HG02623 (cell line): Measurements from ENCODE around the gene FAM20B.

Source experiments
- ATAC-seq: cut with Tn5 transposase; IDR thresholded peaks from one replicate; pipeline ENCODE4 v1.9.1; 2021; ENCODE audit warnings: moderate library complexity; ENCODE audit not compliant: unreplicated experiment

The FAM20B gene

DNA sequence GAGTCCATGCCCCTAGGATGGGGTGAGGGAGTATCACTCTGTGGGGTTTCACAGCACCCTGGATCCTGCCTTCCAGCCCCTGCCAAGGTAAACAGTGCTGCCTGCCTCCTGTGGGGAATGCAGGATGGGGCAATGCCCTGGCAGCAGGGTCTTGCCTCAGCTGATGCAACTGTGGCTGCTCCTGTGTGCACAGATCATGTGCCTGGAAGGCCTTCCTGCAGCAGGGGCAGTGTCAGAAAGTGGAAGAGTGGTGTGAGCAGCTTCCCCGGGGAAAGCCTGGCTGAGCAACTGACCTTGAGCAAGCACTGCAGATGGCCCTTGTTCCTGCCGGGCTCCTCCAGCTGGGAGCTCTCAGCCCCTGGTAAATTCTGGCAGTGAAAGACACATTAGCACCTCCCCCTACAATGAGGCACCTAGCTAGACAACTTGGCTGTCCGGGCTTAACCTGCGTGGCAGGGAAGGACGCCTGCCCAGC, 66.0 kb downstream of the FAM20B start:
- ATAC-seq = no peak

- ATAC-seq = no peak
Measured at GRCh38 chr1:179092896-179093461, 67.3 kb downstream of the FAM20B start.

- ATAC-seq = no peak
Measured at GRCh38 chr1:179094818-179095217, 69.1 kb downstream of the FAM20B start.

- ATAC-seq = no peak
Measured at GRCh38 chr1:179095377-179095776, 69.7 kb downstream of the FAM20B start.

- ATAC-seq = no peak
Measured at GRCh38 chr1:179095924-179096323, 70.2 kb downstream of the FAM20B start.

- no peak for ATAC-seq
Measured at GRCh38 chr1:179099891-179100290, 74.2 kb downstream of the FAM20B start.

GRCh38 chr1:179101566-179101965, 75.9 kb downstream of the FAM20B start:
- no peak for ATAC-seq

DNA sequence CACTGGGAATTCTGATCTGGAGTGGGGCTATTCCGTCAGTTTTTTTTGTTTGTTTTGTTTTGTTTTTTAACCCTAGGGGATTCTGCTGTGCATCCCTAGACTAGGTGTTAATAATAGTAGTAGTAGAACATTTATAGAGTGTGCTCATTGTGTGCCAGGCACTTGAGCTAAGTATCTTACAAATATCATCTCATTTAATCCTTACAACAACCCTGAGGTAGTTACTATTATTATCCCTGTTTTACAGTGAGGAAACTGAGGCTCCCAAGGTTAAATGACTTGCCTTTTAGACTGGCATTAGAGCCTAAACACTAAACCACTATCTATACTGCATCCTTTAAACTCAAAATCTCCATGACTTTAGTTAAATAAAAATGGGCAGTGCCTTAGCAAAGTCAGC, 78.3 kb downstream of the FAM20B start:
- no peak for ATAC-seq

DNA sequence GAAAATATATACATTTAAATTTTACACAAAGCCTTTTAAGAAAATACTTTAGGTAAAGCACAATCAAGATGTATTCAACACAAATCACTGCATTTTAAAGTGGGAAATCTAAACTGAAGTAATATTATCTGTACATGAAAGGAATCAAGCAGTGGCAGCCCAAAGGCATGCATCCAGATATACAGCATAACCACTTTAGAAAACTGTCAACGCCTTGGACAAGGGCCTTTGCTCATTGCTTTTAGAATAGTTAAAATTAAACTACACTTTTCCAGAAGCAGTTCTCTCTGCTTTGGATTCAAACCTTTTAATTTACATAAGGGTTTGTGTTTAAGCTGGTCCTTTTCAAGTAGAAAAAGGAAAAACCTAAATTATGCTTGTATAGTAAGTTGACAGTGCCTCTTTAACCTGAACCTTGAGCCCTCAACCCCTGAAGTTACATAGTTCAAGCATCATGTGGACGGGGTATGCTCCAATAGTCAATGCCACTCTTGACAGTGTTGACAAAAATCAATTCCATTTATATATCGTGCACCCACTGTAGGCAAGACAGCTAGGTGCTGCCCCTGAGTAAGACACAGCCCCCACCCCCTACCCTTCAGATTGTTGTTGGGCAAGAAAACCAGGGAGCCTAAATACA, 79.0 kb downstream of the FAM20B start:
- no peak for ATAC-seq

DNA sequence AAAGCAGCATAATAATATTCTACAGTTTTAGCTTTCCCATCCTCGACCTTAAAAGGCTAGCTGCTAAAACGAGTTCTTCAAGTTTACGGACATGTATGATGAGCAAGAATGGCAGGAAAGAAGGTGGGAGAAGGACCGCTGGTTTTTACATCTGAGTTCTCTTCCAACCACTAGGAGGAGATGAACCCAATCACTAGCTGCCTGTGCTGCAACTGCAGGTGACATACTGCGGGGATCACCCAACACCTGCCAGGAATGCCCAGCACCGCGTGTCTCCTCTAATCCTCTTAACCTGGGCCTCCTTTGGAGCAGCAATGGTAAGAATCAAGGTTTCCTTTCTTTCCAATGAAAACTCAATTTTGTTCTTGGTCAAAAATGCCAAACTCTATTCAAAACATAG, 79.7 kb downstream of the FAM20B start:
- no peak for ATAC-seq

DNA sequence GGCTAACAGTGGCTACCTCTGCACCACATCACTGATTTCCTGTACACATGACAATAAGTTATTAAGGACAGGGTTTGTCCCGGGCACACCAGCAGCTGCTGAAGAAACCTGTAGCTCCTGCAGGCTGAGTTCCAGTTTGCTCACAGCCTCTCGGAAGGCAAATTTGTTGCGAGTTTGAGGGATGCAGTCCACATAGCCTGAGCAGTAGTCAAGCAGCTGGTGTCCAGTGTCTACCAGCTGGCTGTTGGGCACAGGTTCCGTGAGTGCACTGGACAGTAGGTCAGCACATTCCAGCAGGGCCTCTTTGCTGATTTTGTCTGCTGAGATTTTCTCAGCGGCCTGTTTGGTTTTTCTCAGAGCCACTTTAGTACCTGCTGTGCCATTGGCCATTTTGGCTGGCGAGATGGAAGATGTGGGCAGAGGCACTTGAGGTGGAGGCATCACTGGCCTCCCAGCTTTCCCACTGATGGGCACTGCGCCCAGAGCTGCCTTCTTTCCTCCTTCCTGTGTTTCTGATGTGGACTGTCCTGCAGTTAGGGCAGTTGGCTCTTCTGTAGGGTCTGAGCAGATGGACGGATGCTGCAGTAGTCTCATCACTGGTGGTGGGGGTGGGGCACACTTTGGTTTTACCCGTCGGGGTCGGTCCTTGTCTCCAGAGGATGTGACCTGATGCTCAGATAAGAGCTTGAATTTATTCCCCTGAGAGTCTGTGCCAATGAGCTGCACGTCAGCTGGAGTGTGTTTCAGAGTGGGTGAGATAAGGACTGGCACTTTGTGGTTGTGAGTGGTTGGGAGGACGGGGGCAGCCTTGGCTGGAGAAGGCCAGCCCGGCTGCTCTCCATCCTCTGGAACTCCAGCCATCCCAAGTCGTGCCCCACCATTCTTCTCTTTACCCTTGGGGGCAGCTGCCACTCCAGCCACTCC, 82.3 kb downstream of the FAM20B start:
- no peak for ATAC-seq

DNA sequence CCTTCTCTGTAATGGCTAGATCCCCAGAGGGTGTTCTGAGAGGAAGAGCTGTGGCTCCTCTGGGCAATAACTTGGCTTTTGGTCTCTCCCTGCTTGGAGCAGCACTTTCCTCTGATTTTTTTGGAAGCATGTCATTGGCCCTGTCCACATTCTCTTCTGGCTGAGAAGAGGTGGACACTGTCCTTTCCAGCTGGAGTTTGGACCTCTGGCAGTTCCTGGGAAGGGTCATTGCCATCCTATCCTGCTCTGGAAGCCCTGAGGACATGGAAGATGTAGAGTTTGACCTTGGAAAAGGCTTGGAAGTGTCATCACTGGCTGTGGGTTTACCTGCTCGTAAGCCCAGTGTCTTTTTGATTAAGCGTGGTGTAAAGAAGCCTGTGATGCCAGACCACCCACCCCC, 83.0 kb downstream of the FAM20B start:
- no peak for ATAC-seq

DNA sequence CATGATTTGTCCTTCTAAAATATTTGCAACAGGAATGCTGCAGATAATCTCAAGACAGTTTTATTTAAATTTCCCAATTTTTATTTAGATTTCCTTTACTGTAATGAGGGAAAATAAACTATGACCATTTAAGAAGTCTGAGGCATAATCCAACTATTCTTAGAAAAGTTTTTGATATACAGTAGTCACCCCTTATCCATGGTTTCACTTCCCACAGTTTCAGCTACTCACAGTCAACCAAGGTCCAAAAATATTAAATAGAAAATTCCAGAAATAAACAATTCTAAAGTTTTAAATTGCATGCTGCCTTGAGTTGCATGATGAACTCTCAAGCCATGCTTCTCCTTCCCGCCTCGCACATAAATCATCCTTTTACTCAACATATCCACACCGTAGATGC, 89.5 kb downstream of the FAM20B start:
- ATAC-seq = no peak

GRCh38 chr1:179119513-179119912, 93.8 kb downstream of the FAM20B start:
- no peak for ATAC-seq

GRCh38 chr1:179120736-179121135, 95.0 kb downstream of the FAM20B start:
- no peak for ATAC-seq

DNA sequence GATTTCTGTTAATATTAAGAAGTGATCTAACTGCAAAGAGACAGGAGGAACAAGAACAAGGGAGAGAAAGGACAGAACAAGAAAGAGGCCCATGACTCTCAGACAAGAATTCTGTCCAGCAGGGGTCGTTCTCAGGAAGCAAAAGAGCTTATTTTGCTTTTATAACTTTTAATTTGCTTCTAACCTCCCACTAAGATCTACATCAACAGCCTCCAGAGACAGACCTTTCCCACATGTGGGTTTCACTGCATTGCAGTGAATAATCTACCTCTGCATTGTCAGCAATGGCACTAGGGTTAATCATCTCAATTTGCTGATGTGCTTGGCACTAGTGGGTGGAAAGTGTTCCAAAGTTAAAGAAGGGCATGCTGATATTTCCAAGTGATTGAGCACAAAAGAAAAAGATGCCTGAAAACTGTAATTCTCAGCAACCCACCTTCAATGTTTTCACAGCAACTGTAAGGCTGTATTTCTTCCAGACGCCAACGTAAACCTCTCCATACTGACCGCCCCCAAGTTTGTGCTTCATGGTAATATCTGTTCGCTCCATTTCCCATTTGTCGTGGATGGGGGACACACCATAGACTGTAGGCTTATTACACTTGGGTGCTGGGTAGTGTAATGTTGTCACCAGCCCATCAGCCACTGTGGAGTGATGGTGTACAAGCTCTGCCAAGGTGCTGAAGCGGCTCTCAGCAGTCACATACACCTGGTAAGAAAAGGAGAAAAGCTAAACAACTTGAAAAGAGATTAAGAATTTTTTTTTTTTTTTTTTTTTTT, 95.7 kb downstream of the FAM20B start:
- no peak for ATAC-seq

GRCh38 chr1:179124873-179125272, 99.2 kb downstream of the FAM20B start:
- no peak for ATAC-seq
